ENCODE results near the gene CCL25.

DNA sequence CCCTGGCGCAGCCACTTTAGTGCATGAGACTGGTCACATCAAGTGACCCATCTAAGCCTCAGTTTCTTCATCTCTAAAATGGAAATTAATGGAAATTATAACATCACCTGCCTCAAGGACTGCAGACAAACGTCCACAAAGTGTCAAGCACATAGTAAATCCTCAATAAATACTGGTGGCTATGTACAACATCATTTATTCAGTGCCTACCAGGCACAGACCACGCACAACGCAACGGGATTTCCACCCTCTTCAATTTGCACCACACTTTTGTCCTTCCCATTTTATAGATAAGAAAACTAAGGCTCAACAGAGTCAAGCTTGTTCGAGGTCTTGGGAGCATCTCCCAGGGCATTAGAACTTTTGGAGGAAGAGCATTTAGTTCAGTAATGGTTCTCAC is 48.6 kb upstream of the CCL25 start:
- TF ChIP-seq POLR2A (IDR thresholded peaks at IDR 0.05; ENCODE audit: low read length) (no peak), GATA1 (IDR thresholded peaks at IDR 0.05; ENCODE audit: low read depth, low read length) (no peak)

Data from erythroblast (primary cell).